HG03439 (cell line): ENCODE measurements around the gene RHD.
"Not testable (repeated sequence)": the region's sequence is repeated elsewhere in the genome, so short reads cannot be mapped to it uniquely, and the experiment has no call there.

Experiments
- ATAC-seq: cut with Tn5 transposase; IDR thresholded peaks from one replicate; pipeline ENCODE4 v1.9.1; 2021; ENCODE audit warnings: mild to moderate bottlenecking, moderate library complexity; ENCODE audit not compliant: unreplicated experiment

Gene RHD

DNA sequence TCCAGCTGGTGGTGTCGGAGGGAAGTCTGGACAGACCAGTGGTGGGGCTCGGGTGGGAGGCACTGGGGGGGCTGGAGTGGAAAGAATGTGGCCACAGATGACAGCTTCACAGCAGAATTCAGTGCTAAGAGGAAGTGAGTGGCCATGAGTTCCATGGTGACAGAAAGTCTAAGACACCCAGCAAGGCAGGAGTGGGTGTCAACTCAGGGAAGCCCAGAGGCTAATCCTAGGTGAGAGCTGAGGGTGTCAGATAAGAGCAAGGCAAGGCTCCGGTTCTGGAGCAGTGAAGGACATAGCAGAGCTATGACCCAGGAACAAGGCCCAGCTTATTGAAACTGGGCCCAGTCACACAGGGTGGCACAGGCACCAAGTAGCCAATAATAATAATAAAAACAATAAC, 30.0 kb downstream of the RHD start:
- not testable (repeated sequence) for ATAC-seq

DNA sequence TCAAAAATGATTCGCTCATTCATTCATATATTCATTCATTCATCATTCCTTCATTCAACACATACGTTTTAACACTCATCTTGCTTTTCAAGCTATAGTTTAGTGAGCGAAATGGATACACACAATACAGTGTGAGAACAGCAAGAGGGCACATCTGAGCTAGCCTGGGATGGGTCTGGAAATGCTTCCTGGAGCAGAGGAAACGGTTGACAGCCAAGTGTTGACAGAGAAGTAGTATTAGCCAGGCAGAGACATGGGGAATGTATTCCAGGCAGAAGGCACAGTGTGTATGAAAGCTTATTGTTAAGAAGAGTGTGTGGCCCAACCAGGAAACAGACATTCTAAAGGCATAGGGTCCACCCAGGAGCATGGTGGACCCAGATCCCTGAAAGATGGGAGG, 32.6 kb downstream of the RHD start:
- not testable (repeated sequence) for ATAC-seq

DNA sequence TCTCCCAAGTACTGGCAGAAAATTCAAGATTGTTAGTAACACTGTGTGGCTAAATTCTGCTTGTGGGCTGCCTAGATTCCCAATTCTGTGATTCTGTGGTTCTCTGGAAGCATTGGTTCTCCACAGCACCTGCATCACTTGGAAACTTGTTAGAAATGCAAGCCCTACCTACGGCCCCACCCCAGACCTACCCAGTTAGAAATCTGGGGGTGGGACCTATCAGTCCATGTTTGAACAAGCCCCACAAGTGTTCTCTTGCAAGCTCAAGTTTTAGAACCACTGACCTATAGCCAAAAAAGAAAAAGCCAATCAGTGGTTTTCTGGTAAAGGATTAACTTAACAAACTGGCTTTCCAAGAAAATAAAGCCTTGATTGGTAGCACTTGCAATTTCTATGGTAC, 35.9 kb downstream of the RHD start:
- ATAC-seq: not testable (repeated sequence)

DNA sequence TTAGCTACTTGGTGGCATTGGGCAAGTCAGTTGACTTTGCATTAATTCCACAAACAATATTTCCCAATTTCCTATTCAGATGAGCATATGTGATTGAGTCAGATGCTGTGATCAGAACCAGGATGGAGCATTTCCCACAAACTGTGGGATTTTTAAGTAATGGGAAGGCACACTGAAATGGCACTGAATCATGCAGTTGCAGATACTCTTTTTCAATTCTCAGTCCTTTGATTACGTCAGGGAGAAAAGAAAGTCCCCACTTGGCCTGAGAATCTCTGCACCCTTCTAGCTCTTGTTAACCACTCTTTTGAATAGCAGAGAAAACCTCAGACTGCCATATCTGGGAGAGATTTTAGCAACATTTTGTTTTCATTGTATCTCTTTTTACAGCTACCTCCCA, 36.8 kb downstream of the RHD start:
- ATAC-seq: not testable (repeated sequence)

DNA sequence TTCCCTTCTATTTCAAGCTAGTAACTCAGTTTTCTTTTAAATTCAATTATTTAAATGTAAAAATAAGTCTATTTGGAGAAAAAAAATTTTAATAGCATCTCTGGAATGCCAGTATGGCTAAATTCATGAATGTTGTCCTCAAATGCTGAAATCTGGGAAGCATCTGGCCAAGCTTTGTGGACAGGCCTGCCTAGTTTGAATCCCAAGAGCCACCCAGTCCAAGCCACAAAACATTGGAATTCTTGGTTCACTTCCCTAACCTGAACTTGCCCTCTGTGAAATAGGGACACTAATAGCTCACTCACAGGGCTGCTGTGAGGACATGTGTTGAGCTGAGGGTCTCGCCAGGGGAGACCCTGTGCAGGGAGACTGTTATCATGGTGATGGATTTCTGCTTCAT, 37.2 kb downstream of the RHD start:
- ATAC-seq: not testable (repeated sequence)

DNA sequence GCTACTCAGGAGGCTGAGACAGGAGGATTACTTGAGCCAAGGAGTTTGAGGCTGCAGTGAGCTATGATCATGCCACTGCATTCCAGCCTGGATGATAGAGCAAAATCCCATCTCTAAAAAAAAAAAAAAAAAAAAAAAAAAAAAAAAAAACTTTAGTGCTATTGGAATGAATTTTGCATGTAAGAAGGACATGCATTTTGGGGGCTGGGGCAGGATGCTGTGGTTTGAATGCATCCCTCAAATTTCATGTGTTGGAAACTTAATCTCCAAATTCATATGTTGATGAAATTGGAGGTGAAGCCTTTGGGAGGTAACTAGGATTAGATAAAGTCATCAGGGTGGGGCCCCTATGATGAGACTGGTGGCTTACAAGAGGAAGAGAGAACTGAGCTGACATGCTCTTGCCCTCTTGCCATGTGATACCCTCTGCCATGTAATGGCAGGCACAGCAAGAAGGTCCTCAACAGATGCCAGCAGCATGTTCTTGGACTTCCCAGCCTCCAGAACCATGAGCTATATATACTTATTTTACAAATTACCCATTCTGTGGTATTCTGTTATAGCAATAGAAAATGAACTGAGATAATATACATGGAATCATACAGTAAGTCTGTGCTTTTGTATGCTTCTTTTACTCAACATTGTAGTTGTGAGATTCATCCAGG, 40.6 kb downstream of the RHD start:
- not testable (repeated sequence) for ATAC-seq

DNA sequence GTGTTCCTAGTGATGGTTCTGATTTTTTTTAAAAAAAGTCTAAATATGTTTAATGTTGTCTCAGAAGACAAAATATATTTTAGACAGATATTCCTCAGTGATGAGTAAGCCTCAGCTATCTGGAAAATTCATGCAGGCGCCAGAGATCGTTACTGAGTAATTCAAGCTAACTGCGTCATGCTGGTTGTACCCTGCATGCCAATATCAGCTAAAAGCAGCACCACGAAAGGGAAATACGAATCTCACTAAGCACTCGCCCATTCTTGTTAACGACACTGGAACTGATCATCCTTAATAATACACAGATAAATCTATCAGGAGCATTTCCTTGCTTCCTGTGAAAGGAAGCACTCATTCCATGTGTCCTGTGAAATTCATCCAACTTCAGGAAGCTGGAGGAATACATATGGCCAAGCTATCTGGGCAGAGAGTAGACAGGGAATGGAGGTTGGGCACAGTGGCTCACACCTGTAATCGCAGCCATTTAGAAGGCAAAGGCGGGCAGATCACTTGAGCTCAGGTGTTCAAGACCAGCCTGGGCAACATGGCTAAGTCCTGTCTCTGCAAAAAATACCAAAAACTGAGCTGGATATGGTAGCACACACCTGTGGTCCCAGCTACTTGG, 48.1 kb downstream of the RHD start:
- not testable (repeated sequence) for ATAC-seq

DNA sequence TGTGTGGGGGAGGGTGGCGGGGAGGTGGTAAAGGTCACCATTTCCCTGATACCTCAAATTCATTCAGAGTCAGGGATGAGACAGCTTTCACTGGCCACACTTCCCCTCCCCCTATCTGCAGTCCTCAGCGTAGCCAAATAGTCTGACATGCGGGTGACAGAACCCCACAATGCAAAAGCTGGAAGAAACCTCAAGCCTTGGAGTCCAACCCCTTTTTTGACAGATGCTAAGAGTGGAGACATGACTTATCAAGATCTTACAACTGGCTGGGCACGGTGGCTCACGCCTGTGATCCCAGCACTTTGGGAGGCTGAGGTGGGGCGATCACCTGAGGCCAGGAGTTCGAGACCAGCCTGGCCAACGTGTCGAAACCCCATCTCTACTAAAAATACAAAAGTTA, 49.8 kb downstream of the RHD start:
- ATAC-seq: not testable (repeated sequence)

DNA sequence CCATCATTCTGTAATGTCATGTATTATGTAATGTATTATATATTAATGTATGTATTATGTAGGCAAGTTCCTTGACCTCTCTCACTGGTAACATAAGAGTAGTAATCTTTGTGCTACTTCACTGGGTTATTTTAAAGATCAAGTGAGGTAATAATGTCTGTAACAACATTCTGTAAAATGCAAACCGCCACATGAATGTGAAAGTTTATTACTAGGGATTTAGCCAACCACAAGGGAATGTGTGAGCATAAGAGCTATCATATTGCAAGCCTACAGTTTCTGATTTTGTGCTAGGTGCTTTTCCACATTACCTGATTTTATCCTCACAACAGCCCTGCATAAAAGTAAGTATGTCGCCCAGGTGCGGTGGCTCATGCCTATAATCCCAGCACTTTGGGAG, 52.1 kb downstream of the RHD start:
- ATAC-seq: not testable (repeated sequence)

DNA sequence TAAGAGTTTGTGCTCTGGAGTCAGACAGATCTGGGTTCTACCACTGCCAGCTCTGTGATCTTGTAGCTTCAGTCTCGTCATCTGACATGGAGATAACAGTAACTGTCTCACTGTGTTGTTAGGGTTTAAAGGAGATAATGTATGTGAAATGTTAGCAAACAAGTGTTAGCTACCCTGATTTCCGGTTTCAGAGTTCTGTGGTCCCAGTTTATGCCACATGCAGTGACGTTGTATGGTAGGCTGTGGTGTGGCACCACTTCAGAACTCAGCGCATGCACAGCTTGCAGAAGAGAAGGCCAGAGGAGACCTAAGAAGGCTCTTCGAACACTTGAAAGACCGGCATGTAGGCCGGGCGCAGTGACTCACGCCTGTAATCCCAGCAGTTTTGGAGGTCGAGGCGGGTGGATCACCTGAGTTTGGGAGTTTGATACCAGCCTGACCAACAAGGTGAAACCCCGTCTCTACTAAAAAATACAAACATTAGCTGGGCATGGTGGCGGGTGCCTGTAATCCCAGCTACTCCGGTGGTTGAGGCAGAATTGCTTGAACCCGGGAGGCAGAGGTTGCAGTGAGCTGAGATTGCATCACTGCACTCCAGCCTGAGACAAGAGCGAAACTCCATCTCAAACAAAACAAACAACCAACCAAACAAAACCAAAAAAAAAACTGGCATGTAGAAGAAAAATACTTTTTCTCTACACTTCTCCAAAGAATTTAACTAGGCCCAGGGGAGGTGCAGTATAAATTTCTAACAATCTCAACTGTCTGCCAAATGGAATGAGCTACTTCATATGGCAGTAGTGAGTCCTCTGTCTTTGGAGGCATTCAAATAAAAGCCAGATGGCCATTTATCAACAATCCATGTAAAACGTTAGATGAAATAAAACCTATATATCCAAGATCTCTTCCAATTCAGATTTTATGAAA, 55.8 kb downstream of the RHD start:
- ATAC-seq: not testable (repeated sequence)

DNA sequence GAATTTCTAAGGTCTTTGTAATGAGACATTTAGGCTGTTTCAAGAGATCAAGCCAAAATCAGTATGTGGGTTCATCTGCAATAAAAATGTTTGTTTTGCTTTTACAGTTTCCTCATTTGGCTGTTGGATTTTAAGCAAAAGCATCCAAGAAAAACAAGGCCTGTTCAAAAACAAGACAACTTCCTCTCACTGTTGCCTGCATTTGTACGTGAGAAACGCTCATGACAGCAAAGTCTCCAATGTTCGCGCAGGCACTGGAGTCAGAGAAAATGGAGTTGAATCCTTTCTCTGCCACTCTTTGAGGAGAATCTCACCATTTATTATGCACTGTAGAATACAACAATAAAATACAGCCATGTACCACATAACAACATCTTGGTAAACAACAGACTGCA, 56.5 kb downstream of the RHD start:
- not testable (repeated sequence) for ATAC-seq

DNA sequence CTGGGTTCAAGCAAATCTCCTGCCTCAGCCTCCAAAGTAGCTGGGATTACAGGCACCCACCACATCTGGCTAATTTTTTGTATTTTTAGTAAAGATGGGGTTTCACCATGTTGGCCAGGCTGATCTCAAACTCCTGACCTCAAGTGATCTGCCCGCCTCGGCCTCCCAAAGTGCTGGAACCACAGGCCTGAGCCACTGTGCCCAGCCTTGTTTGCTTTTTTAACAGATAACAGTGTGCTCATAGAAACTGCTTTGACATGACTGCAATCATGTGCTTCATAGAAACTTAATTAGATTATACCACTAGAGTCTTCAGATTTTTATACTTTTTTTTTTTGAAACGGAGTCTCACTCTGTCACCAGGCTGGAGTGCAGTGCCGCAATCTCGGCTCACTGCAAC, 57.0 kb downstream of the RHD start:
- not testable (repeated sequence) for ATAC-seq

DNA sequence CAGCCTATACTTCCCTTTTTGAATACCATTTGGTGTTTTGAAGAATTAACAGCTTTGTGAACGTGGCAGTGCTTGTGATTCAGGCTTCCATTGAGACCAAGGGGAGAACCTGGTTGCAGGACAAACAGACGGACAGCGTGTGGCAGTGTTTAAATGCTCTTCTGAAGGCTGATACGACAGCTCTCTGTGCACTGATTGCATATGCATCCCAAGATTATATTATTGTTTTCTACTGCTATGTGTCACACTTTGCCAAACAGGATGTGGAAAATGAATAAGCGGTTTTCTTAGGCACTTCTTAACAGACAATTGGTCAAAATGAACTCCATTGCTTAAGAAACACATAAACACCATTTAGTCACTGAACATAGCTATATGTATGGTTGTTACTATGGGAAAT, 57.6 kb downstream of the RHD start:
- not testable (repeated sequence) for ATAC-seq

DNA sequence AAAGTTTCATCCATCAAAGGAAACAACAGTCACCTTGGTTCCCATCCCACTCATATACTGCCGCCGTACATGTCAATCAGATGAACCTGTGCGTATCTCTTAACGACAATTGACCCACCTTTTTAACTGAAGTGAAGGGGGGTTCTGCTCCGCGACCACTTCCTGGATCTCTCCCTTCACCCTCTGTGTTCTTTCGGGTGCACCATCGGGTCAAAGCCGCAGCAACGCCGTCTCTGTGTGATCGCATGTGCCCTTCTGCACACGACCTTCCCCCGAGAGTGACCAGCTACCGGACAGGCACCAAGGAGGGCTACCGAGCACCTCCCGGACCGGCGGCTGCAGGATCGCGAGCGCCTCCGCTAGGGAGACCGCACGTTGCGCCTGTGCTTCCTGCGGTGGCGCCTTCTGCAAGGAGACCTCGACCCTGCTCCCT, 64.6 kb downstream of the RHD start:
- peak; percentile 17 for ATAC-seq

DNA sequence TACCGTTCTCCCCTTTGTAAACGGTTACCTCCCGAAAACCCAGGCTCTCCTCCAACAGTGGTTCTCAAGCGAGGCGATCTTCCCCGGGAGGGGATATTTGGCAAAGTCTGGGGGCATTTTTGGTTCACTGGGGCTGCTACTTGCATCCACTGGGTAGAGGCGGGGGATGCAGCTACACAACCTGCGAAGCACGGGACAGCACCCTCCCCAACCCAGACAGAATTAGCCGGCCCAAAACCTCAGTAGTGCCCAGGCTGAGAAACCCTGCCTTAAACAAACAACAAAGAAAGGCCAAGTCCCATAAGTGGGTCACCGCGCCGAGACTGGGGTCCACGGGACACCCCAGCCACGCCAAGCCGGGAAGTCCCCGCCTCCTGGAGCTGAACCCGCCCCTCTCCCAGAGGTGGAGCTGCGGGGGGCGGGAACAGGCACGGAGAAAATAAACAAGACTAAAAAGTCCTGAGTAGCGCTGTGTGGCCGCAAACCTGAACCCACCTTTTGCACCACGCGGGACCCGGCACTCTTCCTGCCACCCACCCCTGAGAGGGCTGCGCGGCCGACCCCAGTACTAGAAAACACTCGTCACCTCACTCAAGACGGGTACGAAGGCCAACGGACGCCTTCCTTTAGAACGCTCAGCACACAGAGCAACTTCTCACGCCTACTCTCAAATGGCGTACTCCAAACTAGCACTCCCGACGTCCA, 65.3 kb downstream of the RHD start:
- peak; percentile 43 for ATAC-seq

DNA sequence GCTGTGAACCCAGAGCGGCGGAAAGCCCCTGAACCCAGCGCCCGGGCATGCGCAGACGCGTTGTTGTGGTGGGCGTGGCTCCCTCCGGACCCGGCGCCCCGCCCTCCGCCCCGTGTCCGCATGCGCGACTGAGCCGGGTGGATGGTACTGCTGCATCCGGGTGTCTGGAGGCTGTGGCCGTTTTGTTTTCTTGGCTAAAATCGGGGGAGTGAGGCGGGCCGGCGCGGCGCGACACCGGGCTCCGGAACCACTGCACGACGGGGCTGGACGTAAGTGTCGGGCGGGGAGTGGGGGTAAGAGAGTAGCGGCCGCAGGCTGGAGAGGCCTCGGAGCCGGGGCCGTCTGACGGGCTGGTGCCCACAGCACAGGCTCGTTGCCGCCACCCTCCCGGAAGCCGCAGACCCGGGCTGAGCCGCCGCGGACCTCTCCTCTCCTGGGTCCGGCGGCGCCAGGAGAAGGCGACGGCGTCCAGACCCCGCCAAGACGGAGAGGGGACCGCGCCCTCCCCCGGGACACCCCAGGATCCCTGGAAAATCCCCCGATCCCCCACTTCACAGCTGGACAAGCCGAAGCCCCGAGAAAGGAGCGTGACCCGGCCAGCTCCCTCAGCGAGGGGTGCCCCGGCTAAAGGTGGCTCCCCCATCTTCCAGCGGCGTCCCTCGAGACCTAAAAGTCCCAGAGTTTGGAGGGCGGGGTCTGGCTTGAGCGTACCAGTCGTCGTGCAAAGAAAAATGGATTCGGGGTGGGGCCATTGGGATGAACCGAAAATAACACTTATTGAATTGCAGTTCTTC, 66.1 kb downstream of the RHD start, which contains the start of gene TMEM50A:
Gene TMEM50A, plus strand, starts transcription at position 147 of the 794 bp plus-strand sequence. CDS start 2,153 bp downstream, outside the sequence.
- peak; percentile 72 for ATAC-seq

DNA sequence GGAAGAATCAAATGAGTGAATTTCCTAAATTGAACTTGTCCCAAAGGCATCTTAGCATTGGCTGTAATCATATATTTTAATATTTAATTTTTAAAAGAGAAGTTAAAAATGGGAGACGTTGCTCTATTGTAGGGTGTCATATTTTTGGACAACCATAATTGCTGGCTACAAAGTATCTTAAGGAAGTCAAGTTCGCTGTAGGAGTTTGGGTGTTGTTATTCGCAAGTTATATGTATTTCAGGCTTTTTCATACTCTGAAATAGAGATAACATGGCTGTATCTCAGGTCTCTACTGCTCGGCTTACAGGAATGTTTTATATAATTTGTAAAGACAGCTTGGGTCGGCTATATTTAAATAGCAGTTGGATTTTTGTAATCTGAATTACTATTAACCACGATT, 66.7 kb downstream of the RHD start:
- ATAC-seq: no peak

DNA sequence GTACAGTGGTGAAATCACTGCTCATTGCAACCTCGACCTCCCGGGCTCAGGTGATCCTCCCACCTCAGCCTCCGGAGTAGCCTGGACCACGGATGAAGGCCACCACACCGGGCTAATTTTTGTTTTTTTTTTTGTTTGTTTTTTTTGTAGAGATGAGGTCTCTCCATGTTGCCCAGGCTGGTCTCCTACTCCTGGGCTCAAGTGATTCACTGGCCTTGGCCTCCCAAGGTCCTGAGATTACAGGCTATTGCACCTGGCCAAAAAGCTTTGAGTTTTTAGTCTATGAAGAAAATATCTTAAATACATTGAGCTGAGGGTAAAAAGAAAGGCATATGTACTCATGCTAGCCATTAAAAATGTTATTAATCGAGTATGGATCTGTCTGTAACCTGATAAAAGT, 69.4 kb downstream of the RHD start:
- no peak for ATAC-seq

DNA sequence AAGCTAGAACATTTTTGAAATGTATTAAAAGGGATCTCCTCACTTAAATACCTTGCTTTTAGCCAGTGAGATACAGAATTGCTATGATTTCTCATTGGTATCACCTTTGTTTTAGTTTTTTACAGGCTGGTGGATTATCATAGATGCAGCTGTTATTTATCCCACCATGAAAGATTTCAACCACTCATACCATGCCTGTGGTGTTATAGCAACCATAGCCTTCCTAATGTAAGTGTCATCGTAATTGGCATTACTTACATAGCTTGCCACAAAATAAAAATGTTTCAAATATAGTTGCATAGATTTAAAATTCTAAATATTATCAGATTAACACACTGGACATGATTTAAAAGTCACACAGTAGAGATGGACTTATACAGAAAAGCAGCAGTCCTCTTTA, 70.5 kb downstream of the RHD start:
- no peak for ATAC-seq

DNA sequence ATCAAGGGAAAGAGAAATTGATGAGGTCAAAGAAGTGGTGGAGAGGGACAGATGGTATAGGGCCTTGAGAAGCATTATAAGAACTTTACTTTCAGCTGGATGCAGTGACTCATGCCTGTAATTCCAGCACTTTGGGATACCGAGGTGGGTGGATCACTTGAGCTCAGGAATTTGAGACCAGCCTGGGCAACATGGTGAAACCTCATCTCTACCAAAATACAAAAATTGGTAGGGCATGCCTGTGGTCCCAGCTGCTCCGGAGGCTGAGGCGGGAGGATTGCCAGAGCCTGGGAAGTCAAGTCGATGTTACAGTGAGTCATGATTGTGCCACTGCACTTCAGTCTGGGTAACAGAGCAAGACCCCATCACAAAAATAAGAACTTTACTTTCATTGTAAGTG, 71.6 kb downstream of the RHD start:
- ATAC-seq: no peak
